Right lobe of liver (tissue), 6 donors: ENCODE measurements around the gene LPAR3. TPM values are rescaled to one million over a fixed set of nuclear protein-coding genes. Genes with fewer than 3 reads are reported as not detected.

ENCODE experiments used
- ATAC-seq, 4 donors: fragments of 200-7000 bp; cut with Tn5 transposase; one replicate each; pipeline ENCODE4 v1.9.1; 2020; ENCODE audit warnings: mild to moderate bottlenecking in 4 of 4, moderate library complexity in 4 of 4
- DNase-seq, 3 donors: peaks; one replicate each; pipeline ENCODE4 v3.0.0-alpha.2; 2020
- H3K27ac ChIP-seq, 3 donors: fragments of 200-600 bp; one replicate each; pipeline ENCODE4 v1.8.0; 2022
- H3K27me3 ChIP-seq, 2 donors: fragments of 200-600 bp; one replicate each; pipeline ENCODE4 v1.8.0; 2022
- H3K36me3 ChIP-seq, 4 donors: fragments of 200-600 bp; sonication (generic) in 1 of 4; one replicate each; pipeline versions ENCODE4 v1.5.1 to v1.8.0; 2017 to 2022; ENCODE audit warnings: control low read depth in 1 of 4
- H3K4me1 ChIP-seq, 4 donors: fragments of 200-600 bp; sonication (generic) in 1 of 4; one replicate each; pipeline versions ENCODE4 v1.5.1 to v1.8.0; 2017 to 2022; ENCODE audit warnings: control low read depth in 1 of 4
- H3K4me3 ChIP-seq, 3 donors: fragments of 200-600 bp; one replicate each; pipeline ENCODE4 v1.8.0; 2022
- H3K9me3 ChIP-seq, 4 donors: fragments of 200-600 bp; sonication (generic) in 1 of 4; one replicate each; pipeline versions ENCODE4 v1.5.1 to v1.8.0; 2017 to 2022; ENCODE audit warnings: control low read depth in 1 of 4
- CTCF ChIP-seq, 4 donors: fragments of 200-600 bp in 3 of 4; fragments of 450-650 bp in 1 of 4; IDR thresholded peaks; one replicate each; pipeline versions ENCODE4 v1.5.1 to v1.8.0; 2016 to 2022; ENCODE audit warnings: antibody characterized with exemption in 4 of 4, mild to moderate bottlenecking in 2 of 4
- POLR2A ChIP-seq: fragments of 450-650 bp; IDR thresholded peaks from one replicate; pipeline ENCODE4 v1.6.1; 2017; ENCODE audit warnings: antibody characterized with exemption, mild to moderate bottlenecking
- WGBS: methylation state at CpG from one replicate; pipeline ENCODE4 v1.1.6; 2018; ENCODE audit warnings: low coverage, low lambda C conversion rate; ENCODE audit not compliant: insufficient coverage; ENCODE audit errors: missing lambda C conversion rate; 5-methylcytosine and 5-hydroxymethylcytosine counted together
- intact Hi-C, 2 donors: fragments of 100-400 bp; cut with DNase I; formaldehyde crosslinking; loops; one replicate each; pipeline versions ENCODE4 v1.11.2 to v1.14.1; 2022
- total RNA-seq, 6 experiments: library from RNA; depleted of rRNA in 2 of 6; stranded (reverse); fragments of >200 nt in 2 of 6; fragmentation: NEBNext Ultra II Directional in 3 of 6; extraction: Animal tissue kit (Norgen Biotek cat#: 25700) in 3 of 6; gene quantifications; one replicate each; pipeline versions ENCODE4 v1.1.0 to v1.2.4, GENCODE V29; 2016 to 2023
- donor health status: DM: no; HTN: yes; CAD: no.
- donor health status: DM: no; HTN: no; CAD: no.
- donor health status: DM: no; HTN: no; CAD: no.
- donor health status: DM: no; HTN: yes; CAD: no.
- donor health status: DM: no; HTN: yes; CAD: no.

The LPAR3 gene
- total RNA-seq, 6 experiments from 2014 or later: 0.31 TPM; not detected in 5

- intact Hi-C loops: no loop called here
- peak; percentile 90 to 97 (median 95) for ATAC-seq
- no peaks in the 10 kb centered on the region for H3K9me3 ChIP-seq
- peak; percentile 62 to 82 (median 81) for DNase-seq
- no peak for TF ChIP-seq POLR2A
- TF ChIP-seq CTCF (IDR thresholded peaks at IDR 0.05): peak; percentile 48 to 83 (median 78)
- H3K4me1 ChIP-seq: no peaks in the 10 kb centered on the region
- no peak overlapping the region for H3K4me3 ChIP-seq
- no peaks in the 10 kb centered on the region for H3K36me3 ChIP-seq
- H3K27me3 ChIP-seq: no peaks in the 10 kb centered on the region
- 39% methylated on average over 14 of the region's 18 CpGs for WGBS
- no peak overlapping the region for H3K27ac ChIP-seq
These were observed 110.8 kb downstream of the LPAR3 start for GRCh38 chr1:84781946-84782771.

GRCh38 chr1:84780000-84780716 is 112.8 kb downstream of the LPAR3 start:
- H3K36me3 ChIP-seq: no peaks in the 10 kb centered on the region
- 67% methylated on average over 8 of the region's 8 CpGs for WGBS
- no peaks in the 10 kb centered on the region for H3K4me1 ChIP-seq
- ATAC-seq (no peak), DNase-seq (no peak)
- TF ChIP-seq POLR2A: no peak
- TF ChIP-seq CTCF (IDR thresholded peaks at IDR 0.05): no peak
- H3K27ac ChIP-seq: no peak overlapping the region
- no peak overlapping the region for H3K4me3 ChIP-seq
- no peaks in the 10 kb centered on the region for H3K27me3 ChIP-seq
- intact Hi-C loops: loop anchor here (10.0 kb wide), 2 partner anchors 145 to 155 kb away; no protein-coding TSS in a partner anchor
- H3K9me3 ChIP-seq: no peaks in the 10 kb centered on the region

GRCh38 chr1:84776639-84777038 is 116.4 kb downstream of the LPAR3 start:
- Histone ChIP-seq H3K36me3 (no peaks in the 10 kb centered on the region), H3K9me3 (no peaks in the 10 kb centered on the region), H3K4me1 (no peaks in the 10 kb centered on the region), H3K27ac (no peak overlapping the region), H3K4me3 (no peak overlapping the region), H3K27me3 (no peaks in the 10 kb centered on the region)
- intact Hi-C loops: loop anchor here (10.0 kb wide), 2 partner anchors 148 to 158 kb away; no protein-coding TSS in a partner anchor
- DNase-seq (no peak), ATAC-seq (no peak)
- TF ChIP-seq CTCF (IDR thresholded peaks at IDR 0.05): no peak
- no peak for TF ChIP-seq POLR2A
- 72% methylated on average over 4 of the region's 5 CpGs for WGBS

- 65% methylated on average over 2 of the region's 3 CpGs for WGBS
- DNase-seq (no peak), ATAC-seq (no peak)
- Histone ChIP-seq H3K4me1 (no peaks in the 10 kb centered on the region), H3K9me3 (no peaks in the 10 kb centered on the region), H3K27ac (no peak overlapping the region), H3K36me3 (no peaks in the 10 kb centered on the region), H3K27me3 (no peaks in the 10 kb centered on the region), H3K4me3 (no peak overlapping the region)
- intact Hi-C loops: loop anchor here (10.0 kb wide), 2 partner anchors 149 to 159 kb away; no protein-coding TSS in a partner anchor
- TF ChIP-seq POLR2A: no peak
- TF ChIP-seq CTCF (IDR thresholded peaks at IDR 0.05): no peak
These were observed 117.5 kb downstream of the LPAR3 start for GRCh38 chr1:84775535-84775920.
